Activated CD8-positive, alpha-beta memory T cell treated with anti-CD3 and anti-CD28 coated beads, Interleukin-2, amount 50 U/mL, for 48 hours (primary cell): Measurements from ENCODE around the gene CH25H.
A peak's percentile ranks its signal among the peaks of the same experiment; 100 is the strongest.
"Not testable (repeated sequence)": the region's sequence is repeated elsewhere in the genome, so short reads cannot be mapped to it uniquely, and the experiment has no call there.

Experiments
- DNase-seq: peaks from one replicate; pipeline ENCODE4 v3.0.0-alpha.2; 2020

The CH25H gene

GRCh38 chr10:89207181-89207800, at the start of gene CH25H:
TSS of gene CH25H (minus strand) at chr10:89207317. CDS start at chr10:89207292, 25 bp downstream.
- no peak for DNase-seq

GRCh38 chr10:89256340-89256739, 49.2 kb upstream of the CH25H start:
- no peak for DNase-seq

GRCh38 chr10:89255793-89256192, 48.7 kb upstream of the CH25H start:
- no peak for DNase-seq

GRCh38 chr10:89255091-89255579, 48.0 kb upstream of the CH25H start:
- DNase-seq: not testable (repeated sequence)

GRCh38 chr10:89252225-89252585, 45.1 kb upstream of the CH25H start:
- no peak for DNase-seq

- DNase-seq: peak; percentile 94
Observed at GRCh38 chr10:89251409-89252224, 44.5 kb upstream of the CH25H start, which contains the start of gene LIPA. TSS of gene LIPA (minus strand) at chr10:89251775. CDS start at chr10:89247648, 4,127 bp downstream.

- DNase-seq: no peak
Observed at GRCh38 chr10:89250865-89251408, 43.8 kb upstream of the CH25H start.

GRCh38 chr10:89248990-89249389, 41.9 kb upstream of the CH25H start:
- DNase-seq: no peak

- not testable (repeated sequence) for DNase-seq
Observed at GRCh38 chr10:89247623-89248022, 40.5 kb upstream of the CH25H start.

- no peak for DNase-seq
Observed at GRCh38 chr10:89245802-89246201, 38.7 kb upstream of the CH25H start.

GRCh38 chr10:89242840-89243568, 35.9 kb upstream of the CH25H start:
- DNase-seq: no peak

- DNase-seq: no peak
Observed at GRCh38 chr10:89242345-89242684, 35.2 kb upstream of the CH25H start.

- no peak for DNase-seq
Observed at GRCh38 chr10:89241486-89242344, 34.6 kb upstream of the CH25H start.

- no peak for DNase-seq
Observed at GRCh38 chr10:89241026-89241425, 33.9 kb upstream of the CH25H start.

- no peak for DNase-seq
Observed at GRCh38 chr10:89240519-89240918, 33.4 kb upstream of the CH25H start.

- no peak for DNase-seq
Observed at GRCh38 chr10:89238956-89239644, 32.0 kb upstream of the CH25H start.

- DNase-seq: no peak
Observed at GRCh38 chr10:89237849-89238248, 30.7 kb upstream of the CH25H start.

- DNase-seq: no peak
Observed at GRCh38 chr10:89236226-89236797, 29.2 kb upstream of the CH25H start.

GRCh38 chr10:89235073-89235798, 28.1 kb upstream of the CH25H start:
- no peak for DNase-seq

- no peak for DNase-seq
Observed at GRCh38 chr10:89233033-89233432, 25.9 kb upstream of the CH25H start.

GRCh38 chr10:89228962-89229361, 21.8 kb upstream of the CH25H start:
- DNase-seq: no peak
